GM21825 (cell line): ENCODE results near the gene NR6A1.

Experiments
- ATAC-seq: cut with Tn5 transposase; IDR thresholded peaks from one replicate; pipeline ENCODE4 v1.9.1; 2021; ENCODE audit warnings: mild to moderate bottlenecking, moderate library complexity; ENCODE audit not compliant: unreplicated experiment

The NR6A1 gene

GRCh38 chr9:124477648-124478285 lies 293.3 kb downstream of the NR6A1 start:
- ATAC-seq, result no peak

- no peak for ATAC-seq
These were observed 293.9 kb downstream of the NR6A1 start for GRCh38 chr9:124477211-124477647.

GRCh38 chr9:124475868-124476690 lies 295.0 kb downstream of the NR6A1 start:
- ATAC-seq, result no peak

GRCh38 chr9:124475158-124475867 lies 295.8 kb downstream of the NR6A1 start:
- no peak for ATAC-seq

GRCh38 chr9:124474151-124474550 lies 297.0 kb downstream of the NR6A1 start:
- no peak for ATAC-seq

GRCh38 chr9:124473310-124473709 lies 297.8 kb downstream of the NR6A1 start:
- ATAC-seq, result no peak

GRCh38 chr9:124472770-124473169 lies 298.3 kb downstream of the NR6A1 start:
- no peak for ATAC-seq

- ATAC-seq, result no peak
These were observed 299.4 kb downstream of the NR6A1 start for GRCh38 chr9:124471761-124472160.

GRCh38 chr9:124470726-124471125 lies 300.4 kb downstream of the NR6A1 start:
- ATAC-seq, result no peak

GRCh38 chr9:124470306-124470705 lies 300.8 kb downstream of the NR6A1 start:
- no peak for ATAC-seq

- no peak for ATAC-seq
These were observed 301.9 kb downstream of the NR6A1 start for GRCh38 chr9:124469011-124469832.

- no peak for ATAC-seq
These were observed 302.9 kb downstream of the NR6A1 start for GRCh38 chr9:124468061-124468740.

GRCh38 chr9:124467410-124468060 lies 303.6 kb downstream of the NR6A1 start:
- ATAC-seq, result no peak
